Ovary (tissue), 3 donors: ENCODE measurements around the gene PSENEN.

Source experiments
- CTCF ChIP-seq, 3 donors: fragments of 450-650 bp in 2 of 3; fragments of 200-600 bp in 1 of 3; IDR thresholded peaks; one replicate each; pipeline versions ENCODE4 v1.5.1 to v1.8.0; 2016 to 2022; ENCODE audit warnings: antibody characterized with exemption in 3 of 3, mild to moderate bottlenecking in 1 of 3
- EP300 ChIP-seq: sonication (generic); formaldehyde crosslinking; IDR thresholded peaks from one replicate; pipeline ENCODE4 v1.6.1; 2017; ENCODE audit warnings: antibody characterized with exemption
- donor health status: DM: no; HTN: no; CAD: no.

- TF ChIP-seq CTCF (IDR thresholded peaks at IDR 0.05): no peak
- no peak for TF ChIP-seq EP300
Measured at GRCh38 chr19:35789978-35790944, 44.8 kb downstream of the PSENEN start.
